Cardiac fibroblast (primary cell): ENCODE results near the gene KIRREL2.
"Not testable (repeated sequence)": the region's sequence is repeated elsewhere in the genome, so short reads cannot be mapped to it uniquely, and the experiment has no call there.

ENCODE experiments used
- DNase-seq, 2 donors: peaks; one replicate each; pipeline versions ENCODE4 v3.0.0 to v3.0.0-alpha.2; 2010; ENCODE audit warnings: low read depth in 2 of 2
- H3K4me3 ChIP-seq, 2 donors: replicated peaks in 1 of 2; 1 replicate in 1 of 2; 2 replicates in 1 of 2; pipeline ENCODE4 v1.5.1; 2011; ENCODE audit warnings: low read depth in 2 of 2, low read length in 2 of 2, mild to moderate bottlenecking in 2 of 2, moderate library complexity in 1 of 2
- CTCF ChIP-seq: IDR thresholded peaks from one replicate; pipeline ENCODE4 v1.5.1; 2011; ENCODE audit warnings: low read depth, mild to moderate bottlenecking, low read length, inconsistent platforms

Gene KIRREL2

GRCh38 chr19:35833972-35834371 is 22.7 kb upstream of the KIRREL2 start:
- DNase-seq = no peak
- H3K4me3 ChIP-seq = no peak overlapping the region
- no peak for TF ChIP-seq CTCF

- H3K4me3 ChIP-seq, DNase-seq: not testable (repeated sequence)
Measured at GRCh38 chr19:35836096-35836495, 20.6 kb upstream of the KIRREL2 start.

GRCh38 chr19:35841961-35842595 is 14.6 kb upstream of the KIRREL2 start:
- DNase-seq = no peak
- no peak overlapping the region for H3K4me3 ChIP-seq
- TF ChIP-seq CTCF = no peak

- no peak for DNase-seq
- H3K4me3 ChIP-seq = no peak overlapping the region
- no peak for TF ChIP-seq CTCF
Measured at GRCh38 chr19:35842666-35843272, 13.9 kb upstream of the KIRREL2 start.

GRCh38 chr19:35843676-35844481 is 12.8 kb upstream of the KIRREL2 start:
- no peak for TF ChIP-seq CTCF
- DNase-seq = peak; percentile 12 to 17
- H3K4me3 ChIP-seq = no peak overlapping the region

- TF ChIP-seq CTCF = no peak
- H3K4me3 ChIP-seq = no peak overlapping the region
- DNase-seq = no peak
Measured at GRCh38 chr19:35844482-35845214, 12.1 kb upstream of the KIRREL2 start.
